Mesendoderm (in vitro differentiated cells): ENCODE results near the gene EHD3. TPM values are rescaled to one million over a fixed set of nuclear protein-coding genes. Genes with fewer than 3 reads are reported as not detected.

Experiments used
- small RNA-seq: library from polyadenylated mRNA; stranded (forward); fragments of <200 nt; extraction: miRNeasy Mini kit (QIAGEN cat#:217004); gene quantifications from one replicate; pipeline ENCODE3, GENCODE V24; 2013; ENCODE audit not compliant: insufficient read depth

Gene EHD3

Small RNA genes within 50 kb of the gene (small RNA-seq; reads per million reads assigned to genes)
- gene RNA5SP90 = not detected
